Neural progenitor cell (in vitro differentiated cells): ENCODE results near the gene PRR35. TPM values are rescaled to one million over a fixed set of nuclear protein-coding genes. Genes with fewer than 3 reads are reported as not detected.
"Not testable (repeated sequence)": the region's sequence is repeated elsewhere in the genome, so short reads cannot be mapped to it uniquely, and the experiment has no call there.

Experiments
- DNase-seq: peaks from one replicate; pipeline ENCODE4 v3.0.0-alpha.2; 2016; ENCODE audit warnings: low spot score
- H2AFZ ChIP-seq: fragments of 200-600 bp; sonication (generic); replicated peaks from 2 replicates; pipeline ENCODE4 v1.6.1; 2016; ENCODE audit warnings: antibody characterized with exemption
- H3F3A ChIP-seq: fragments of 200-600 bp; sonication (generic); 2 replicates; pipeline ENCODE4 v1.6.1; 2016; ENCODE audit warnings: antibody characterized with exemption, low read depth
- H3K27ac ChIP-seq: fragments of 200-600 bp; sonication (generic); 2 replicates; pipeline ENCODE4 v1.5.1; 2016; ENCODE audit warnings: mild to moderate bottlenecking
- H3K27me3 ChIP-seq: fragments of 200-600 bp; sonication (generic); 2 replicates; pipeline ENCODE4 v1.6.1; 2016; ENCODE audit warnings: mild to moderate bottlenecking, moderate library complexity
- H3K36me3 ChIP-seq: fragments of 200-600 bp; sonication (generic); 2 replicates; pipeline ENCODE4 v1.5.1; 2016
- H3K4me1 ChIP-seq: fragments of 200-600 bp; sonication (generic); 2 replicates; pipeline ENCODE4 v1.6.1; 2016; ENCODE audit warnings: mixed run types
- H3K4me2 ChIP-seq: fragments of 200-600 bp; sonication (generic); 2 replicates; pipeline ENCODE4 v1.6.1; 2016
- H3K4me3 ChIP-seq: fragments of 200-600 bp; sonication (generic); 2 replicates; pipeline ENCODE4 v1.5.1; 2016
- H3K79me2 ChIP-seq: fragments of 200-600 bp; sonication (generic); 2 replicates; pipeline ENCODE4 v1.6.1; 2016; ENCODE audit warnings: low read depth
- H3K9ac ChIP-seq: fragments of 200-600 bp; sonication (generic); 2 replicates; pipeline ENCODE4 v1.6.1; 2016
- H3K9me3 ChIP-seq: fragments of 200-600 bp; sonication (generic); 2 replicates; pipeline ENCODE4 v1.5.1; 2016; ENCODE audit warnings: low read depth
- H4K20me1 ChIP-seq: fragments of 200-600 bp; sonication (generic); 2 replicates; pipeline ENCODE4 v1.6.1; 2016; ENCODE audit warnings: low read depth
- H3K27ac Mint-ChIP-seq: 3 replicates; pipeline ENCODE4 v1.8.0; 2021; ENCODE audit warnings: mixed read lengths
- H3K27me3 Mint-ChIP-seq: 2 replicates; pipeline ENCODE4 v1.8.0; 2022; ENCODE audit warnings: low read depth, mild to moderate bottlenecking, inconsistent platforms, moderate library complexity, mixed read lengths; ENCODE audit not compliant: insufficient read depth
- H3K36me3 Mint-ChIP-seq: 3 replicates; pipeline ENCODE4 v1.8.0; 2021; ENCODE audit warnings: mixed read lengths
- H3K4me1 Mint-ChIP-seq: 3 replicates; pipeline ENCODE4 v1.8.0; 2021; ENCODE audit warnings: mixed read lengths
- H3K4me3 Mint-ChIP-seq: 3 replicates; pipeline ENCODE4 v1.8.0; 2021; ENCODE audit warnings: mild to moderate bottlenecking, moderate library complexity, mixed read lengths
- H3K9me3 Mint-ChIP-seq: 3 replicates; pipeline ENCODE4 v1.8.0; 2020; ENCODE audit warnings: mixed read lengths
- CTCF ChIP-seq: fragments of 200-600 bp; sonication (generic); IDR thresholded peaks from 2 replicates; pipeline ENCODE4 v1.5.1; 2017; ENCODE audit warnings: antibody characterized with exemption, mild to moderate bottlenecking
- EZH2 ChIP-seq: fragments of 200-600 bp; sonication (generic); IDR thresholded peaks from 2 replicates; pipeline ENCODE4 v1.6.1; 2017; ENCODE audit warnings: antibody characterized with exemption, mild to moderate bottlenecking, moderate library complexity
- EZH2phosphoT487 ChIP-seq: fragments of 200-600 bp; sonication (generic); IDR thresholded peaks from 2 replicates; pipeline ENCODE4 v1.6.1; 2017; ENCODE audit warnings: antibody characterized with exemption
- total RNA-seq: library from RNA; depleted of rRNA; stranded (reverse); fragments of >200 nt; gene quantifications from 2 replicates; pipeline ENCODE4 v1.2.3, GENCODE V29; 2015; ENCODE audit warnings: low replicate concordance

PRR35 gene
- total RNA-seq, 1 donor from 2014 or later, result not detected

GRCh38 chr16:596736-597060, 36.5 kb downstream of the PRR35 start:
- H3K4me3 ChIP-seq, result no peak overlapping the region
- Mint-ChIP-seq H3K4me3 (peak overlapping the region; percentile 48), H3K9me3 (no peaks in the 10 kb centered on the region), H3K27ac (no peak overlapping the region), H3K36me3 (peaks cover 20% of the 10 kb centered on the region), H3K4me1 (peaks cover 10% of the 10 kb centered on the region), H3K27me3 (peaks cover 2% of the 10 kb centered on the region)
- no peak overlapping the region for H3K27ac ChIP-seq
- no peaks in the 10 kb centered on the region for H3K4me1 ChIP-seq
- no peak for DNase-seq
- H3K27me3 ChIP-seq, result peaks cover 1% of the 10 kb centered on the region
- peaks cover 49% of the 10 kb centered on the region for H4K20me1 ChIP-seq
- peaks cover 9% of the 10 kb centered on the region for H3K79me2 ChIP-seq
- TF ChIP-seq EZH2phosphoT487 (no peak), CTCF (no peak), EZH2 (no peak)
- H2AFZ ChIP-seq, result no peak overlapping the region
- H3K4me2 ChIP-seq, result no peak overlapping the region
- H3K36me3 ChIP-seq, result no peaks in the 10 kb centered on the region
- H3K9me3 ChIP-seq, result no peaks in the 10 kb centered on the region
- H3K9ac ChIP-seq, result no peak overlapping the region
- no peaks in the 10 kb centered on the region for H3F3A ChIP-seq

GRCh38 chr16:597655-598054, 37.5 kb downstream of the PRR35 start:
- not testable (repeated sequence) for H3K4me3 ChIP-seq, H3K27ac ChIP-seq, DNase-seq, H3K4me1 ChIP-seq, H3K36me3 ChIP-seq, H3F3A ChIP-seq, H3K4me2 ChIP-seq, H3K4me3 Mint-ChIP-seq, H3K79me2 ChIP-seq, H3K27me3 ChIP-seq, H3K27ac Mint-ChIP-seq, H3K9me3 ChIP-seq, H3K9ac ChIP-seq, H3K9me3 Mint-ChIP-seq, H3K27me3 Mint-ChIP-seq, H2AFZ ChIP-seq, H3K4me1 Mint-ChIP-seq
- peaks cover 39% of the 10 kb centered on the region for H4K20me1 ChIP-seq
- peaks cover 21% of the 10 kb centered on the region for H3K36me3 Mint-ChIP-seq

- peaks cover 6% of the 10 kb centered on the region for H3K4me1 Mint-ChIP-seq
- TF ChIP-seq EZH2, result no peak
- no peak for TF ChIP-seq EZH2phosphoT487
- DNase-seq, result no peak
- H3K4me1 ChIP-seq, result no peaks in the 10 kb centered on the region
- H3K36me3 ChIP-seq, result no peaks in the 10 kb centered on the region
- H3K36me3 Mint-ChIP-seq, result peaks cover 31% of the 10 kb centered on the region
- no peaks in the 10 kb centered on the region for H3K27me3 ChIP-seq
- no peak overlapping the region for H3K27ac Mint-ChIP-seq
- no peak overlapping the region for H2AFZ ChIP-seq
- H3K4me3 Mint-ChIP-seq, result no peak overlapping the region
- H3K9me3 Mint-ChIP-seq, result peaks cover 6% of the 10 kb centered on the region
- H3K4me3 ChIP-seq, result no peak overlapping the region
- H3K27ac ChIP-seq, result no peak overlapping the region
- no peaks in the 10 kb centered on the region for H3F3A ChIP-seq
- H3K9ac ChIP-seq, result no peak overlapping the region
- H3K4me2 ChIP-seq, result no peak overlapping the region
- peaks cover 26% of the 10 kb centered on the region for H4K20me1 ChIP-seq
- no peaks in the 10 kb centered on the region for H3K79me2 ChIP-seq
- no peaks in the 10 kb centered on the region for H3K9me3 ChIP-seq
- H3K27me3 Mint-ChIP-seq, result peaks cover 2% of the 10 kb centered on the region
Measured at GRCh38 chr16:598823-599739, 38.9 kb downstream of the PRR35 start.

- no peaks in the 10 kb centered on the region for H3K4me1 ChIP-seq
- peaks cover 11% of the 10 kb centered on the region for H4K20me1 ChIP-seq
- H3K9ac ChIP-seq, result no peak overlapping the region
- Mint-ChIP-seq H3K27me3 (peaks cover 2% of the 10 kb centered on the region), H3K27ac (no peak overlapping the region), H3K36me3 (peaks cover 37% of the 10 kb centered on the region), H3K4me3 (no peak overlapping the region), H3K9me3 (peaks cover 21% of the 10 kb centered on the region), H3K4me1 (peaks cover 3% of the 10 kb centered on the region)
- H3K27me3 ChIP-seq, result no peaks in the 10 kb centered on the region
- peaks cover 3% of the 10 kb centered on the region for H3K9me3 ChIP-seq
- H2AFZ ChIP-seq, result no peak overlapping the region
- H3K27ac ChIP-seq, result peak overlapping the region; percentile 13
- TF ChIP-seq EZH2phosphoT487, result no peak
- peak; percentile 47 for TF ChIP-seq CTCF
- TF ChIP-seq EZH2, result no peak
- H3F3A ChIP-seq, result no peaks in the 10 kb centered on the region
- no peaks in the 10 kb centered on the region for H3K36me3 ChIP-seq
- H3K4me2 ChIP-seq, result no peak overlapping the region
- peak; percentile 50 for DNase-seq
- H3K4me3 ChIP-seq, result no peak overlapping the region
- peaks cover 16% of the 10 kb centered on the region for H3K79me2 ChIP-seq
Measured at GRCh38 chr16:600781-601180, 40.6 kb downstream of the PRR35 start.
